Neural cell (in vitro differentiated cells): ENCODE data around the gene GLI3. TPM values are rescaled to one million over a fixed set of nuclear protein-coding genes. Genes with fewer than 3 reads are reported as not detected.

ENCODE experiments used
- H2AFZ ChIP-seq: fragments of 200-600, 300-800 bp; sonication (generic), shearing (Covaris generic); 2 replicates; pipeline ENCODE4 v1.6.0; 2014; ENCODE audit warnings: low read depth, mild to moderate bottlenecking, antibody characterized with exemption, low read length, moderate library complexity
- H3F3A ChIP-seq: fragments of 200-600 bp; shearing (Covaris generic); 2 replicates; pipeline ENCODE4 v1.6.1; 2016; ENCODE audit warnings: mild to moderate bottlenecking, moderate library complexity, mixed read lengths, antibody characterized with exemption, low read length; ENCODE audit not compliant: insufficient read depth, poor library complexity, severe bottlenecking
- H3K27ac ChIP-seq: fragments of 200-600, 300-800 bp; sonication (generic), shearing (Covaris generic); 2 replicates; pipeline ENCODE4 v1.5.1; 2014; ENCODE audit warnings: mild to moderate bottlenecking, low read length, moderate library complexity
- H3K27me3 ChIP-seq: fragments of 300-800, 200-600 bp; sonication (generic), shearing (Covaris generic); 2 replicates; pipeline ENCODE4 v1.6.0; 2014; ENCODE audit warnings: mild to moderate bottlenecking, low read depth, low read length, moderate library complexity; ENCODE audit not compliant: insufficient read depth
- H3K36me3 ChIP-seq: fragments of 300-800, 200-600 bp; sonication (generic), shearing (Covaris generic); 2 replicates; pipeline ENCODE4 v1.5.1; 2014; ENCODE audit warnings: mild to moderate bottlenecking, antibody characterized with exemption, low read length, moderate library complexity; ENCODE audit not compliant: insufficient read depth
- H3K4me2 ChIP-seq: fragments of 300-800, 200-600 bp; sonication (generic), shearing (Covaris generic); 2 replicates; pipeline ENCODE4 v1.6.0; 2014; ENCODE audit warnings: mild to moderate bottlenecking, low read length
- H3K4me3 ChIP-seq: fragments of 300-800, 200-600 bp; sonication (generic), shearing (Covaris generic); 2 replicates; pipeline ENCODE4 v1.5.1; 2014; ENCODE audit warnings: mild to moderate bottlenecking, low read length, moderate library complexity
- H3K79me2 ChIP-seq: fragments of 200-600 bp; shearing (Covaris generic); replicated peaks from 2 replicates; pipeline ENCODE4 v1.6.0; 2014; ENCODE audit warnings: mild to moderate bottlenecking, low read length, moderate library complexity; ENCODE audit not compliant: insufficient read depth
- H3K9ac ChIP-seq: fragments of 300-800, 200-600 bp; sonication (generic), shearing (Covaris generic); 2 replicates; pipeline ENCODE4 v1.6.1; 2016; ENCODE audit warnings: mild to moderate bottlenecking, low read length, mixed read lengths
- H3K9me2 ChIP-seq: fragments of 200-600 bp; shearing (Covaris generic); 2 replicates; pipeline ENCODE4 v1.6.1; 2016; ENCODE audit warnings: mild to moderate bottlenecking, low read length, mixed read lengths; ENCODE audit not compliant: insufficient read depth
- H3K9me3 ChIP-seq: fragments of 200-600, 300-800 bp; sonication (generic), shearing (Covaris generic); 2 replicates; pipeline ENCODE4 v1.6.1; 2016; ENCODE audit warnings: mild to moderate bottlenecking, mixed run types, low read length, moderate library complexity, mixed read lengths
- H4K20me1 ChIP-seq: fragments of 200-600 bp; shearing (Covaris generic); 2 replicates; pipeline ENCODE4 v1.6.1; 2016; ENCODE audit warnings: mild to moderate bottlenecking, mixed run types; ENCODE audit not compliant: insufficient read depth
- EP300 ChIP-seq: fragments of 450-650 bp; conservative IDR thresholded peaks from 2 replicates; pipeline ENCODE4 v1.6.1; 2014; ENCODE audit warnings: antibody characterized with exemption, mild to moderate bottlenecking, moderate library complexity; ENCODE audit not compliant: poor library complexity, severe bottlenecking
- POLR2AphosphoS5 ChIP-seq: IDR thresholded peaks from 2 replicates; pipeline ENCODE4 v1.6.1; 2012
- RAD21 ChIP-seq: fragments of 450-650 bp; conservative IDR thresholded peaks from 2 replicates; pipeline ENCODE4 v1.6.1; 2014; ENCODE audit warnings: antibody characterized with exemption, mild to moderate bottlenecking, moderate library complexity
- TAF1 ChIP-seq: IDR thresholded peaks from 2 replicates; pipeline ENCODE4 v1.6.1; 2012; ENCODE audit warnings: low read depth
- polyA plus RNA-seq: library from polyadenylated mRNA; depleted of rRNA; stranded (reverse); fragments of >200 nt; gene quantifications from 2 replicates; pipeline ENCODE4 v1.2.3, GENCODE V29; 2014
- TF ChIP-seq, protein P1 (sequence below): IDR thresholded peaks from 2 replicates; pipeline ENCODE4 v1.6.1; 2012; ENCODE audit warnings: borderline replicate concordance

Gene GLI3
- polyA plus RNA-seq, 1 donor from 2014 or later = 0.19 TPM

DNA sequence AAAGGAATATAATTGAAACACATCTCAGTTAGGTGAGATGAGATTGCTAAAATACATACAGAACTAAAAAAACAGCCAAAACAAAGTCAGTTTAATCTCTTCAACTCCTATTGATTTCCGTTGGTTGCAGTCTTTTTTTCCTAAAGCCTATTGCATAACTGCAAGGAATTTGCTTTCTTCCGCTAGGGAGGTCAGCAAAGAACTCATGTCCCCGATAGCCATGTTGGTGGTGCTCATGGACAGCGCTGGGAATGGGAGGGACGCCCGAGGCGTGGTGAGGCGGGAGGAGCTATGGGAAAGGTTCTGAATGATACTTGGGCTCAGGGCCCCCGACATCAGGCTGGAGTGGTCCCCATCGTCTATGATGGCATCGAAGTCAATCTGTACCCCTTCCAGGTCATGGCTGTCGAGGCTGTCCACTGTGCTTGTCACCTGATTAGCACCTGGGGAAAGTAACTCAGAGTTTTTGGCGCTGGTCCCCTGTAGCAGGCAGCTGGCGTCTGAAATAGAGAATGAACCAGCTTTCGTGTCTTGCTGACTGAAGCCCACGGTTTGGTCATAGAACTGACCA, 272.7 kb downstream of the GLI3 start:
- H3K79me2 ChIP-seq = no peaks in the 10 kb centered on the region

DNA sequence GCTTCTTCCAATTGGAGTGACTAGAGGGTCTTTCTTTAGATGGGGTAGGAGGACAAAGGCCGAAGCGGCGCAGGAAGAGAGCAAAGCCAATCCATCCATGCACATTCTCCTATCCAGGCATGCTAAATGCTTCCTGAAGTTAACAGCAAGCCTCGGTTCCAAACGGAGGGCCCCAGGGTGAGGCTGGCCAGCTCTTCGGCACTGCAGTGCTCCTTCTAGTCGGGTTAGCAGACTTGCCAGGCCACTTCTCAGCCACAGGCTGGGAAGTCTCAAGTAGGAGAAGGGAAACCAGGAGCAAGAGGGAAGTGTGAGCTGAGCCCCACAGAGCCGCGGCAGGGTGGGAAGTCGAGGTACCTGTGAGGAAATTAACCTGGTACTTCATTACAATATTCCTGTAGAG, 280.3 kb downstream of the GLI3 start:
- no peak overlapping the region for H3K9ac ChIP-seq
- H3K9me3 ChIP-seq = no peaks in the 10 kb centered on the region
- no peak overlapping the region for H3K27ac ChIP-seq
- TF ChIP-seq EP300 (no peak), RAD21 (no peak), TAF1 (no peak), POLR2AphosphoS5 (no peak)
- no peaks in the 10 kb centered on the region for H3K36me3 ChIP-seq
- H4K20me1 ChIP-seq = no peaks in the 10 kb centered on the region
- H3K9me2 ChIP-seq = no peaks in the 10 kb centered on the region
- no peak overlapping the region for H2AFZ ChIP-seq
- no peaks in the 10 kb centered on the region for H3F3A ChIP-seq
- no peak overlapping the region for H3K4me3 ChIP-seq
- H3K4me2 ChIP-seq = no peak overlapping the region
- no peaks in the 10 kb centered on the region for H3K79me2 ChIP-seq
- H3K27me3 ChIP-seq = no peaks in the 10 kb centered on the region

More for the DNA sequence above, 272.7 kb downstream of the GLI3 start:
- H3K36me3 ChIP-seq = no peaks in the 10 kb centered on the region
- H3K4me3 ChIP-seq = no peak overlapping the region
- no peak overlapping the region for H3K4me2 ChIP-seq
- no peaks in the 10 kb centered on the region for H3K27me3 ChIP-seq
- no peaks in the 10 kb centered on the region for H3K9me3 ChIP-seq
- H3K9ac ChIP-seq = no peak overlapping the region
- H3K27ac ChIP-seq = no peak overlapping the region
- no peaks in the 10 kb centered on the region for H4K20me1 ChIP-seq
- H3F3A ChIP-seq = no peaks in the 10 kb centered on the region
- TF ChIP-seq, protein P1, sequence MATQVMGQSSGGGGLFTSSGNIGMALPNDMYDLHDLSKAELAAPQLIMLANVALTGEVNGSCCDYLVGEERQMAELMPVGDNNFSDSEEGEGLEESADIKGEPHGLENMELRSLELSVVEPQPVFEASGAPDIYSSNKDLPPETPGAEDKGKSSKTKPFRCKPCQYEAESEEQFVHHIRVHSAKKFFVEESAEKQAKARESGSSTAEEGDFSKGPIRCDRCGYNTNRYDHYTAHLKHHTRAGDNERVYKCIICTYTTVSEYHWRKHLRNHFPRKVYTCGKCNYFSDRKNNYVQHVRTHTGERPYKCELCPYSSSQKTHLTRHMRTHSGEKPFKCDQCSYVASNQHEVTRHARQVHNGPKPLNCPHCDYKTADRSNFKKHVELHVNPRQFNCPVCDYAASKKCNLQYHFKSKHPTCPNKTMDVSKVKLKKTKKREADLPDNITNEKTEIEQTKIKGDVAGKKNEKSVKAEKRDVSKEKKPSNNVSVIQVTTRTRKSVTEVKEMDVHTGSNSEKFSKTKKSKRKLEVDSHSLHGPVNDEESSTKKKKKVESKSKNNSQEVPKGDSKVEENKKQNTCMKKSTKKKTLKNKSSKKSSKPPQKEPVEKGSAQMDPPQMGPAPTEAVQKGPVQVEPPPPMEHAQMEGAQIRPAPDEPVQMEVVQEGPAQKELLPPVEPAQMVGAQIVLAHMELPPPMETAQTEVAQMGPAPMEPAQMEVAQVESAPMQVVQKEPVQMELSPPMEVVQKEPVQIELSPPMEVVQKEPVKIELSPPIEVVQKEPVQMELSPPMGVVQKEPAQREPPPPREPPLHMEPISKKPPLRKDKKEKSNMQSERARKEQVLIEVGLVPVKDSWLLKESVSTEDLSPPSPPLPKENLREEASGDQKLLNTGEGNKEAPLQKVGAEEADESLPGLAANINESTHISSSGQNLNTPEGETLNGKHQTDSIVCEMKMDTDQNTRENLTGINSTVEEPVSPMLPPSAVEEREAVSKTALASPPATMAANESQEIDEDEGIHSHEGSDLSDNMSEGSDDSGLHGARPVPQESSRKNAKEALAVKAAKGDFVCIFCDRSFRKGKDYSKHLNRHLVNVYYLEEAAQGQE = no peak
- no peak overlapping the region for H2AFZ ChIP-seq
- no peaks in the 10 kb centered on the region for H3K9me2 ChIP-seq

DNA sequence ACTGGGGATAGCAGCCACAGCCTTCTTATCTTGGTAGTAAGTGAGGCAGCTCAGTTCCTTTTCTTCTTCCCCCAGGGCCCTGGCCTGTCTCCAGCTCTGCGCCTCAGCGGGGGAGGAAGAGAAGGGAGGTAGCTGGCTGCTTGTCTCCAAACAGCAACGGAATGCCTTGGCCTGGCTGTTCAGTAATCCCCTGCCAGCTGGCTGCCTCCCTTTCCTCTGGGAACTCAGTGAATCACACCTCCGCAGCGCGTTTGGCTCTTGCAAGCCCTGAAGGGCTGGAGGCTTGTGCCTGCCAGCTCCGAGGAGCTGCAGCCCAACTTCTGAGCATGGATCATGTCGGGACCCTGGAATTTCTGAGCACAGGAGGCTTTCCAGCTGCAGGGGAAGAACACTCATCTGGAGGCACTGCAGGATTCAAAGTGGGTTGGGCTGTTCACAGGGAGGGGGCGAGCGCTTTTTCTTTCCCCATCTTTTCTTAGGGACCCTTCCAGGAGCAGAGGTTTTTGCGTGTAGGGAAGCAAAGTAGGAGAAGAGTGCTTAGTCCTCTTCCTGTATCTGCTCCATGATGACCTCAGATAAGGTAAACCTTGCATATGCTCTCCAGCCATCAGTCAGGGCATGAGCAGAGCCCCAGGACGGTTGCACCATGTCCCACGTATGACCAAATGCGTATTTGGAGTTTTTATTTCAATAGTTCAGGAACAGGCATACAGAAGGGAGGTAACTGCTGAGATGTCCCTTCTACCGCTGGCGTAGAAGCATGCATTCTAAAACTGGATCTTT, 280.9 kb downstream of the GLI3 start:
- TF ChIP-seq, protein P1 = no peak
- Histone ChIP-seq H3K79me2 (no peaks in the 10 kb centered on the region), H3K9ac (no peak overlapping the region), H2AFZ (no peak overlapping the region), H3K36me3 (no peaks in the 10 kb centered on the region), H3K4me3 (no peak overlapping the region), H3K27me3 (no peaks in the 10 kb centered on the region), H3K27ac (no peak overlapping the region), H3K4me2 (no peak overlapping the region), H3K9me3 (no peaks in the 10 kb centered on the region), H3F3A (no peaks in the 10 kb centered on the region), H3K9me2 (no peaks in the 10 kb centered on the region), H4K20me1 (no peaks in the 10 kb centered on the region)
